SK-N-SH (cell line): ENCODE measurements around the gene CNBP. TPM values are rescaled to one million over a fixed set of nuclear protein-coding genes. Genes with fewer than 3 reads are reported as not detected.
A peak's percentile ranks its signal among the peaks of the same experiment; 100 is the strongest.

Experiments
- CTCF ChIA-PET: fragments of 300-600, 350-600 bp; formaldehyde crosslinking; extraction: SDS; loops from one replicate; lab custom pipeline; 2021; lab: Yijun Ruan, JAX
- POLR2A ChIA-PET: fragments of 350-600 bp; sonication (Branson Sonifier 250); formaldehyde crosslinking; extraction: SDS; loops from one replicate; lab custom pipeline; 2020; ENCODE audit warnings: antibody characterized with exemption, inconsistent platforms; lab: Yijun Ruan, JAX
- DNase-seq: peaks from one replicate; pipeline ENCODE4 v3.0.0; 2012
- H2AFZ ChIP-seq: fragments of 200-600 bp; sonication (generic); 2 replicates; pipeline ENCODE4 v1.8.1; 2016; ENCODE audit warnings: antibody characterized with exemption, mild to moderate bottlenecking, low read depth
- H3F3A ChIP-seq: fragments of 200-600 bp; sonication (generic); replicated peaks from 2 replicates; pipeline ENCODE3; 2016; ENCODE audit warnings: antibody characterized with exemption, mild to moderate bottlenecking; ENCODE audit not compliant: insufficient read depth
- H3K27ac ChIP-seq, 2 experiments: fragments of 200-500 bp in 1 of 2; fragments of 200-600 bp in 1 of 2; sonication (Bioruptor generic) in 1 of 2; sonication (generic), shearing (Covaris generic) in 1 of 2; 2 replicates each; pipeline versions ENCODE4 v1.5.1 to v1.6.1; 2014 to 2016; ENCODE audit warnings: low read depth in 2 of 2, inconsistent platforms in 1 of 2, low read length in 1 of 2, mild to moderate bottlenecking in 1 of 2, mixed read lengths in 1 of 2
- H3K27me3 ChIP-seq: fragments of 200-600 bp; sonication (generic), shearing (Covaris generic); 2 replicates; pipeline ENCODE4 v1.6.1; 2016; ENCODE audit warnings: mixed run types; ENCODE audit not compliant: insufficient read depth
- H3K36me3 ChIP-seq, 2 experiments: fragments of 200-500 bp in 1 of 2; fragments of 200-600 bp in 1 of 2; sonication (Bioruptor generic) in 1 of 2; sonication (generic) in 1 of 2; replicated peaks in 1 of 2; 2 replicates each; pipeline versions ENCODE3 to v1.5.1; 2014 to 2016; ENCODE audit warnings: low read length in 1 of 2, mild to moderate bottlenecking in 1 of 2; ENCODE audit not compliant: insufficient read depth in 2 of 2, control insufficient read depth in 1 of 2
- H3K4me1 ChIP-seq, 2 experiments: fragments of 200-500 bp in 1 of 2; fragments of 200-600 bp in 1 of 2; sonication (Bioruptor generic) in 1 of 2; sonication (generic), shearing (Covaris generic) in 1 of 2; 2 replicates each; pipeline versions ENCODE4 v1.5.1 to v1.6.1; 2014 to 2016; ENCODE audit warnings: low read depth in 1 of 2, low read length in 1 of 2, mixed run types in 1 of 2; ENCODE audit not compliant: insufficient read depth in 2 of 2, control insufficient read depth in 1 of 2
- H3K4me2 ChIP-seq: fragments of 200-600 bp; sonication (generic), shearing (Covaris generic); 2 replicates; pipeline ENCODE4 v1.6.1; 2017; ENCODE audit warnings: mixed run types
- H3K4me3 ChIP-seq, 2 experiments: fragments of 200-500 bp in 1 of 2; fragments of 200-600 bp in 1 of 2; sonication (Bioruptor generic) in 1 of 2; sonication (generic), shearing (Covaris generic) in 1 of 2; 2 replicates each; pipeline versions ENCODE4 v1.5.1 to v1.8.1; 2014 to 2016; ENCODE audit warnings: low read depth in 2 of 2, inconsistent platforms in 1 of 2, low read length in 1 of 2, mild to moderate bottlenecking in 1 of 2, mixed read lengths in 1 of 2, moderate library complexity in 1 of 2
- H3K79me2 ChIP-seq: fragments of 200-600 bp; sonication (generic); 2 replicates; pipeline ENCODE4 v1.8.1; 2017; ENCODE audit warnings: mild to moderate bottlenecking; ENCODE audit not compliant: insufficient read depth
- H3K9ac ChIP-seq: fragments of 200-600 bp; sonication (generic); 2 replicates; pipeline ENCODE4 v1.6.1; 2017; ENCODE audit warnings: mixed run types
- H3K9me2 ChIP-seq: fragments of 200-600 bp; sonication (generic); 2 replicates; pipeline ENCODE4 v1.6.1; 2017; ENCODE audit warnings: mixed run types
- H3K9me3 ChIP-seq: fragments of 200-600 bp; sonication (generic); 2 replicates; pipeline ENCODE4 v1.6.1; 2017; ENCODE audit warnings: mixed run types, mild to moderate bottlenecking, moderate library complexity
- H4K20me1 ChIP-seq: fragments of 200-600 bp; sonication (generic); 2 replicates; pipeline ENCODE4 v1.6.1; 2017; ENCODE audit warnings: mild to moderate bottlenecking, mixed run types; ENCODE audit not compliant: insufficient read depth
- EZH2phosphoT487 ChIP-seq: fragments of 200-600 bp; sonication (generic); IDR thresholded peaks from 2 replicates; pipeline ENCODE4 v1.6.1; 2017; ENCODE audit warnings: low read depth, mixed run types, mild to moderate bottlenecking, antibody characterized with exemption, moderate library complexity, borderline replicate concordance
- FOXJ3 ChIP-seq: sonication (generic); formaldehyde crosslinking; IDR thresholded peaks from 2 replicates; pipeline ENCODE4 v1.5.1; 2020; ENCODE audit warnings: mild to moderate bottlenecking, missing genetic modification reagents
- GABPA ChIP-seq: IDR thresholded peaks from 2 replicates; pipeline ENCODE4 v1.4.0; 2012; ENCODE audit warnings: low read depth, mild to moderate bottlenecking
- GATA2 ChIP-seq: sonication (generic); formaldehyde crosslinking; IDR thresholded peaks from 2 replicates; pipeline ENCODE4 v1.5.0; 2020; ENCODE audit warnings: mild to moderate bottlenecking, missing genetic modification reagents
- IRF3 ChIP-seq: fragments of 150-350 bp; IDR thresholded peaks from 2 replicates; pipeline ENCODE4 v1.6.1; 2016; ENCODE audit warnings: mild to moderate bottlenecking, low read depth, low read length
- MAX ChIP-seq: IDR thresholded peaks from 2 replicates; pipeline ENCODE4 v1.4.0; 2012; ENCODE audit warnings: low read depth
- MXI1 ChIP-seq: IDR thresholded peaks from 2 replicates; pipeline ENCODE4 v1.6.1; 2012; ENCODE audit warnings: mild to moderate bottlenecking, low read depth, low read length, improper control_type of control experiment
- NFIC ChIP-seq: IDR thresholded peaks from 2 replicates; pipeline ENCODE4 v1.4.0; 2012; ENCODE audit warnings: borderline replicate concordance
- POLR2AphosphoS5 ChIP-seq: IDR thresholded peaks from 2 replicates; pipeline ENCODE4 v1.6.1; 2012; ENCODE audit warnings: low read depth, low read length
- RAD21 ChIP-seq: IDR thresholded peaks from 2 replicates; pipeline ENCODE4 v1.6.1; 2012; ENCODE audit warnings: mild to moderate bottlenecking, low read length
- RCOR1 ChIP-seq: fragments of 150-350 bp; IDR thresholded peaks from 2 replicates; pipeline ENCODE4 v1.6.1; 2017; ENCODE audit warnings: antibody characterized with exemption, low read length
- RFX5 ChIP-seq: IDR thresholded peaks from 2 replicates; pipeline ENCODE4 v1.6.1; 2012; ENCODE audit warnings: mild to moderate bottlenecking, improper control_type of control experiment, low read length
- RXRA ChIP-seq: IDR thresholded peaks from 2 replicates; pipeline ENCODE4 v1.4.0; 2012; ENCODE audit warnings: low read depth, mild to moderate bottlenecking, borderline replicate concordance
- SIN3A ChIP-seq: IDR thresholded peaks from 2 replicates; pipeline ENCODE4 v1.6.1; 2012; ENCODE audit warnings: low read depth, mild to moderate bottlenecking, low read length, moderate library complexity, borderline replicate concordance
- TAF1 ChIP-seq: IDR thresholded peaks from 2 replicates; pipeline ENCODE4 v1.6.1; 2012; ENCODE audit warnings: low read depth, mild to moderate bottlenecking, low read length, moderate library complexity, borderline replicate concordance
- TCF12 ChIP-seq: IDR thresholded peaks from 2 replicates; pipeline ENCODE4 v1.4.0; 2012
- USF2 ChIP-seq: fragments of 150-350 bp; IDR thresholded peaks from 2 replicates; pipeline ENCODE4 v1.6.1; 2017; ENCODE audit warnings: antibody characterized with exemption, low read length, low read depth, borderline replicate concordance
- YY1 ChIP-seq: IDR thresholded peaks from 2 replicates; pipeline ENCODE4 v1.4.0; 2012; ENCODE audit warnings: low read depth, mild to moderate bottlenecking
- whole genome bisulfite sequencing: methylation state at CpG from one replicate; pipeline ENCODE4 v1.1.6; 2017; ENCODE audit warnings: low lambda C conversion rate; 5-methylcytosine and 5-hydroxymethylcytosine counted together
- polyA plus RNA-seq, 3 experiments: library from polyadenylated mRNA; depleted of rRNA; stranded (reverse); fragments of >200 nt; gene quantifications; 2 replicates each; pipeline ENCODE4 v1.2.3, GENCODE V29; 2012
- TF ChIP-seq, protein P1 (sequence below): fragments of 200-600 bp; sonication (generic); IDR thresholded peaks from 2 replicates; pipeline ENCODE4 v1.6.1; 2017; ENCODE audit warnings: antibody characterized with exemption, mild to moderate bottlenecking, moderate library complexity
- TF ChIP-seq, protein P2 (sequence below): IDR thresholded peaks from 2 replicates; pipeline ENCODE4; 2012

CNBP gene
- polyA plus RNA-seq, 1 of the 3 experiments (the other 2 are of a cell fraction), result 240 TPM

DNA sequence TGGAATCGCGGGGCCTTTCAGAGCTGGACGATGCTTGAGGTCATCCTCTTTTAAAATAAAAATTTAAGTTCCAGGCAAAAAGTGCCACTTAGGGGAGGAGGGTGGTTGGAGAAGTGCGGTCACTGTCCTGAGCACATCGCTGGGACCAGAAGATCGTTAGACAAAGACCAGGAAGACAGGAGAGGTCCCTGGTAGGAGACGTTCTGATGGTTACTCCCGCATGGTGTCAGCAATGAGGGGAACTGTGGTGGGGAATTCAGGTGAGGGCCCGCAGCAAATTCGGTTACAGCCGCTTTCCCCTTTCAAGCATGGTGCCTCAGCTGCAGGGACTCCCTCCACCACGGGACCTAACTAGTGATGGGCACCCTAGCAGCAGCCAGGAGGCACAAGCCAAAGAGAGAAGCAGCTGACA lies 21.8 kb downstream of the CNBP start (continued):
- no peak for TF ChIP-seq RCOR1

DNA sequence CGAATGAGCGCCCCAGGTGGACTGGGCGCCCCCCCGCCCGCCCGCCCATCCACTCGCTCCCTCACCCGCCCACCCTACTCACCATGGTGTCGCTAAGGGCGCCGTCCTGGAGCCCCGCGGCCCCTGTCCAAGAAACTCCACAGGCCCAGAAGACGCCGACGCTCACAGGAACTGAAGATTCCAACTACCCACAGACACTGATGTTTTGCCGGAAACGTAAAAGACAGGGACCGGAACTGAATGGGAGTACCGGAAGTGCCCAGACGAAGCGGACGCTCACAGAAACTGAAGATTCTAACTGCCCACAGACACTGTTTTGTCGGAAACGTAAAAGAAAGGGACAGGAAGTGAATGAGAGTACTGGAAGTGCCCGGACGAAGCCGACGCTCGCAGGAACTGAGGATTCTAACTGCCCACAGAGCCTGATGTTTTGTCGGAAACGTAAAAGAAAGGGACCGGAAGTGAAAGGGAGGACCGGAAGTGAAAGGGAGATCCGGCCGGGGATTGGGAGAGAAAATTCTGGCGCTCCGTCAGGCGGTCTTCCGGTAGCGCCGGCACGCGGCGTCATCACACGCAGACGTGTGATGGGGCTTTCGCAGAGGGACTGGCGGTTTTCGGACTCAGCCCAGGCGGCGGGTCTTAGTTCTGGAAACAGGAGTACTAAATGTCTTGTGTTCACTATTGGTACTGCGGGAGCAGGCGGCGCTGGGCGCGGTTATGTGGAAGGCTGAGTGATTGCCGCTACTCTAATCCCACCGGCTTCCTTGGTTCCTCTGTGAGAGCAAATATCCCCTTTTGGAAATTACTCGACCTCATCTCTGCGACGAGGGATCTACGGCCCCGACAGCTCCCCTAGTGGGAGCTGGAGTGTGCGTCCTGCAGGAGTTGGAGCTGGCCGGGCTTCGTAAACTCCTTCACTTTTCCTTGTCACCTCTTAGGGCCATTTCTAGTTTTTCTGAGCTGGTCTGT lies 22.5 kb downstream of the CNBP start, which contains the start of gene ISY1:
ISY1 (minus strand) TSS at position 173 of the 969 bp plus-strand sequence; CDS start at position 85, 88 bp downstream.
- H2AFZ ChIP-seq, result peak within 1 kb of the TSS; percentile 92
- WGBS, result 3% methylated on average over 56 of the region's 67 CpGs
- H3K4me2 ChIP-seq, result peak within 1 kb of the TSS; percentile 88
- H3K36me3 ChIP-seq, result peaks cover 16 to 22% of the 10 kb centered on the region in 2 experiments
- H3K9me3 ChIP-seq, result no peaks in the 10 kb centered on the region
- H3K4me1 ChIP-seq, result peaks cover 0 to 15% of the 10 kb centered on the region in 2 experiments; a peak in 2 of 4 replicates
- H3K9ac ChIP-seq, result peak within 1 kb of the TSS; percentile 98
- peak within 1 kb of the TSS; percentile 86 to 99 for H3K4me3 ChIP-seq
- POLR2A ChIA-PET, result interaction anchor here (0.9 to 1.1 kb wide), 2 partner anchors 23 to 88 kb away, joined by 4 to 5 read pairs; partner anchors contain the start of genes CNBP and COPG1
- H4K20me1 ChIP-seq, result no peaks in the 10 kb centered on the region
- peak within 1 kb of the TSS; percentile 99 to 100 for H3K27ac ChIP-seq
- H3K27me3 ChIP-seq, result no peaks in the 10 kb centered on the region
- H3K9me2 ChIP-seq, result no peaks in the 10 kb centered on the region
- peaks cover 43% of the 10 kb centered on the region for H3F3A ChIP-seq
- CTCF ChIA-PET, result interaction anchor here (0.5 to 4.0 kb wide), 15 partner anchors 10 to 191 kb away, joined by 3 to 28 read pairs (median 4); a partner anchor contains a TSS
- peaks cover 37% of the 10 kb centered on the region for H3K79me2 ChIP-seq
- DNase-seq, result peak; percentile 92
- TF ChIP-seq TAF1 (peak; percentile 61), NFIC (peak; percentile 19; the same call in 1 of the 2 replicates), RAD21 (peak; percentile 44), GABPA (peak; percentile 96), FOXJ3 (no peak), USF2 (no peak), MAX (peak; percentile 97), GATA2 (CRISPR knock-in tag) (peak; percentile 31; the same call in 1 of the 2 replicates), SIN3A (peak; percentile 81; the same call in 1 of the 2 replicates), EZH2phosphoT487 (no peak), POLR2AphosphoS5 (peak; percentile 89), RXRA (no peak), IRF3 (no peak), MXI1 (peak; percentile 98), RFX5 (no peak), TCF12 (peak; percentile 30; the same call in 1 of the 2 replicates), YY1 (peak; percentile 58; the same call in 1 of the 2 replicates)
- TF ChIP-seq, protein P1, sequence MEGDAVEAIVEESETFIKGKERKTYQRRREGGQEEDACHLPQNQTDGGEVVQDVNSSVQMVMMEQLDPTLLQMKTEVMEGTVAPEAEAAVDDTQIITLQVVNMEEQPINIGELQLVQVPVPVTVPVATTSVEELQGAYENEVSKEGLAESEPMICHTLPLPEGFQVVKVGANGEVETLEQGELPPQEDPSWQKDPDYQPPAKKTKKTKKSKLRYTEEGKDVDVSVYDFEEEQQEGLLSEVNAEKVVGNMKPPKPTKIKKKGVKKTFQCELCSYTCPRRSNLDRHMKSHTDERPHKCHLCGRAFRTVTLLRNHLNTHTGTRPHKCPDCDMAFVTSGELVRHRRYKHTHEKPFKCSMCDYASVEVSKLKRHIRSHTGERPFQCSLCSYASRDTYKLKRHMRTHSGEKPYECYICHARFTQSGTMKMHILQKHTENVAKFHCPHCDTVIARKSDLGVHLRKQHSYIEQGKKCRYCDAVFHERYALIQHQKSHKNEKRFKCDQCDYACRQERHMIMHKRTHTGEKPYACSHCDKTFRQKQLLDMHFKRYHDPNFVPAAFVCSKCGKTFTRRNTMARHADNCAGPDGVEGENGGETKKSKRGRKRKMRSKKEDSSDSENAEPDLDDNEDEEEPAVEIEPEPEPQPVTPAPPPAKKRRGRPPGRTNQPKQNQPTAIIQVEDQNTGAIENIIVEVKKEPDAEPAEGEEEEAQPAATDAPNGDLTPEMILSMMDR, result peak; percentile 81
- TF ChIP-seq, protein P2, sequence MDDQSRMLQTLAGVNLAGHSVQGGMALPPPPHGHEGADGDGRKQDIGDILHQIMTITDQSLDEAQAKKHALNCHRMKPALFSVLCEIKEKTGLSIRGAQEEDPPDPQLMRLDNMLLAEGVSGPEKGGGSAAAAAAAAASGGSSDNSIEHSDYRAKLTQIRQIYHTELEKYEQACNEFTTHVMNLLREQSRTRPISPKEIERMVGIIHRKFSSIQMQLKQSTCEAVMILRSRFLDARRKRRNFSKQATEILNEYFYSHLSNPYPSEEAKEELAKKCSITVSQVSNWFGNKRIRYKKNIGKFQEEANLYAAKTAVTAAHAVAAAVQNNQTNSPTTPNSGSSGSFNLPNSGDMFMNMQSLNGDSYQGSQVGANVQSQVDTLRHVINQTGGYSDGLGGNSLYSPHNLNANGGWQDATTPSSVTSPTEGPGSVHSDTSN, result no peak; the same call in 1 of the 2 replicates
